ENCODE data around the gene DCLK3. TPM values are rescaled to one million over a fixed set of nuclear protein-coding genes. Genes with fewer than 3 reads are reported as not detected.

DCLK3 gene
- total RNA-seq, 2 experiments from 2014 or later, result 0.10 to 0.72 TPM

DNA sequence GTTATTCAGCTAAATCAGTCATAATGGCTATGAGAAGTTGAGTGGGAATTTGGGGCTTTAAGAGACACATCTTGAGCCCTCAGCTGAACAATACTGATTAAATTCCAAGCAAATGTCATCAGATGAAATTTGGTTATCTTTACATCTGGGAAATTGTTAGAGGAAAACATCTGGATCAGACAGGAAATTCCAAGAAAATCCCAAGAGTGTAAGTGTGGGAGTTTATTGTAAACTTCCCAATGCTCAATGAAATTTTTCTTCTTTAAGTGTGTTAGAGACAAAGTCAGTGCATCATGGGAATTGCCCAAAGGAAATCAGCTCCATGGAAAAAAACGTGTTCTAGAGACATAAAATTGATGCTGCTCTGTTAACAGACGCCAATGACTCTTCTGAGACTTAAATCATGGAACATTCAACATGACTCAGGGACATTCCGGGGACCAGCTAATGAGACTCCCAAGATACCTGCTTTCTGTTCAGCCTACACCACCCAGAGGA, 19.8 kb upstream of the DCLK3 start:
- no peaks in the 10 kb centered on the region for H3K36me3 Mint-ChIP-seq
- no peak overlapping the region for H3K27ac Mint-ChIP-seq
- no peaks in the 10 kb centered on the region for H3K27me3 Mint-ChIP-seq
- no peak overlapping the region for H3K4me3 Mint-ChIP-seq
- DNase-seq, result no peak
- H3K9me3 Mint-ChIP-seq, result no peaks in the 10 kb centered on the region
- peaks cover 2% of the 10 kb centered on the region for H3K4me1 Mint-ChIP-seq

- Mint-ChIP-seq H3K27ac (no peak overlapping the region), H3K27me3 (no peaks in the 10 kb centered on the region)
Observed at GRCh38 chr3:36777424-36778218, 13.3 kb upstream of the DCLK3 start.

DNA sequence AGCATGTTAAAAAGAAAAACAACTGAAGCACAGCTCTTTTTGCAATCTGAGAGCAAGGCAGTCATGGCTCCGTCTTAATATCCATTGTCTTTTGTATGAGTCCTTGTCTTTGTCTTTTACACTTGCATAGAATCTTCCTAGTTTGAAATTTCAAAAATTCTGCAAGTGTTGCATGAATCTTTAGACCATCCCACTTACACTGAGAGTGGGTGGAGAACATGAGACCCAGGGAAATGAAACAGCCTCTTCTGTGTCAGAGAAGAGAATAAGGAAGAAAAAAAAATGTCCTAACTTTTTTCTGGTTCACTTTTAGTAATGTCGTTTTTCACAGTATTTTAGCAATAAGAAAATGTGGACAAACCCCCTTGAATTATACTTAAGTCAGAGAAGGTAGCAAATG, 12.1 kb upstream of the DCLK3 start:
- no peaks in the 10 kb centered on the region for H3K36me3 Mint-ChIP-seq

More at GRCh38 chr3:36777424-36778218, 13.3 kb upstream of the DCLK3 start:
- H3K4me1 Mint-ChIP-seq, result no peaks in the 10 kb centered on the region
- no peak for DNase-seq
- no peaks in the 10 kb centered on the region for H3K36me3 Mint-ChIP-seq
- no peak overlapping the region for H3K4me3 Mint-ChIP-seq
- H3K9me3 Mint-ChIP-seq, result no peaks in the 10 kb centered on the region

GRCh38 chr3:36774052-36774451, 9.7 kb upstream of the DCLK3 start:
- DNase-seq, result no peak
- H3K4me3 Mint-ChIP-seq, result no peak overlapping the region
- peaks cover 7% of the 10 kb centered on the region for H3K27me3 Mint-ChIP-seq
- H3K36me3 Mint-ChIP-seq, result no peaks in the 10 kb centered on the region
- H3K27ac Mint-ChIP-seq, result no peak overlapping the region
- H3K4me1 Mint-ChIP-seq, result no peaks in the 10 kb centered on the region
- H3K9me3 Mint-ChIP-seq, result no peaks in the 10 kb centered on the region

More for the DNA sequence above, 12.1 kb upstream of the DCLK3 start:
- H3K4me3 Mint-ChIP-seq, result no peak overlapping the region
- no peaks in the 10 kb centered on the region for H3K27me3 Mint-ChIP-seq
- no peak for DNase-seq
- H3K4me1 Mint-ChIP-seq, result no peaks in the 10 kb centered on the region
- no peak overlapping the region for H3K27ac Mint-ChIP-seq
- no peaks in the 10 kb centered on the region for H3K9me3 Mint-ChIP-seq

GRCh38 chr3:36771931-36772330, 7.6 kb upstream of the DCLK3 start:
- DNase-seq, result no peak
- Mint-ChIP-seq H3K4me1 (no peaks in the 10 kb centered on the region), H3K36me3 (no peaks in the 10 kb centered on the region), H3K4me3 (no peak overlapping the region), H3K9me3 (no peaks in the 10 kb centered on the region), H3K27ac (no peak overlapping the region), H3K27me3 (peaks cover 16% of the 10 kb centered on the region)

DNA sequence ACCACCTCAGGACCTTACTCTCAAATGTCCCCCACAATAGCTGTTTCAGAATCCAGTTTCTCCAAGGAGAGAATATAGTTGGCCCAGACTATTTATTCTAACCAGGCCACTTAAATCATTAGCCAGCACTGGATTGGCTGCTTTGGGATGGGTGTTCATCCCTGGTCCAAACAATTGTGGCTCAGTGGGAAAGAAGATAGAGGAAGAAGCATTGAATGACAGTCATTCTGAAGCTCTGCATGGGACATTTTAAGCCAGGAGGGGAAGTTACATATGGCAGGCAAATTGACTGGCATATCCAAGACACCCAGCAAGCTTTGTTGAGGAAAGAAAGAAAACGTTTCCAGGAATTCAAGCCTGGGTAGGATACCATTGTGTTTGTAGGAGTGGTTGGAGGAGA, 5.6 kb upstream of the DCLK3 start:
- H3K9me3 Mint-ChIP-seq, result no peaks in the 10 kb centered on the region

DNA sequence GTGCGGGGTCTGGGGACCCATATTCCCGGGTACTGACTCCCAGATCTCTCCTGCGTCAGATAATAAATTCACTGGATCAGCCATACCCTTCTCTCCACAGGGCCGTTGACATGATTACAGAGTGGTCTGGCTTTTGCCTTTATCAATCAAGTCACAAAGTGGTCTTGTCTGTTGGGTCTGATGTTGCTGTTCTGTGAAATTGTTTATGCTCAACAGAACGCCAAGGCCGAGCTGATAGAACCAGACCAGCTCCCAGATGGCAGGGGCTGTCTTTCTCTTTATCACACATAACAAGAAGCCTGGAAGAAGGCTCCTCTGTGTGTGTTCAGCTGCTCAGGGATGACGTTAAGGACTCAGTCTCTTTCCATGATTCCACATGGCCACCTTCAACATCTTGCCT, 751 bp upstream of the DCLK3 start:
- Mint-ChIP-seq H3K27ac (no peak overlapping the region), H3K27me3 (peaks cover 63% of the 10 kb centered on the region), H3K36me3 (no peaks in the 10 kb centered on the region), H3K9me3 (no peaks in the 10 kb centered on the region), H3K4me1 (peaks cover 4% of the 10 kb centered on the region), H3K4me3 (no peak overlapping the region)
- DNase-seq, result no peak

More for the DNA sequence above, 5.6 kb upstream of the DCLK3 start:
- Mint-ChIP-seq H3K27me3 (peaks cover 33% of the 10 kb centered on the region), H3K27ac (no peak overlapping the region), H3K4me1 (no peaks in the 10 kb centered on the region), H3K4me3 (no peak overlapping the region), H3K36me3 (no peaks in the 10 kb centered on the region)
- DNase-seq, result no peak

- Mint-ChIP-seq H3K27me3 (peaks cover 67% of the 10 kb centered on the region), H3K36me3 (no peaks in the 10 kb centered on the region), H3K4me1 (peaks cover 4% of the 10 kb centered on the region), H3K27ac (no peak overlapping the region), H3K9me3 (no peaks in the 10 kb centered on the region), H3K4me3 (peak overlapping the region; percentile 60)
- DNase-seq, result no peak
Observed at GRCh38 chr3:36764704-36765038, 318 bp upstream of the DCLK3 start.

- Mint-ChIP-seq H3K27ac (no peak overlapping the region), H3K9me3 (no peaks in the 10 kb centered on the region), H3K4me3 (peak overlapping the region; percentile 42), H3K36me3 (no peaks in the 10 kb centered on the region), H3K27me3 (peaks cover 70% of the 10 kb centered on the region), H3K4me1 (peaks cover 4% of the 10 kb centered on the region)
- no peak for DNase-seq
Observed at GRCh38 chr3:36762918-36763849, 1.2 kb downstream of the DCLK3 start.

GRCh38 chr3:36761779-36762178, 2.6 kb downstream of the DCLK3 start:
- H3K4me1 Mint-ChIP-seq, result peaks cover 4% of the 10 kb centered on the region

DNA sequence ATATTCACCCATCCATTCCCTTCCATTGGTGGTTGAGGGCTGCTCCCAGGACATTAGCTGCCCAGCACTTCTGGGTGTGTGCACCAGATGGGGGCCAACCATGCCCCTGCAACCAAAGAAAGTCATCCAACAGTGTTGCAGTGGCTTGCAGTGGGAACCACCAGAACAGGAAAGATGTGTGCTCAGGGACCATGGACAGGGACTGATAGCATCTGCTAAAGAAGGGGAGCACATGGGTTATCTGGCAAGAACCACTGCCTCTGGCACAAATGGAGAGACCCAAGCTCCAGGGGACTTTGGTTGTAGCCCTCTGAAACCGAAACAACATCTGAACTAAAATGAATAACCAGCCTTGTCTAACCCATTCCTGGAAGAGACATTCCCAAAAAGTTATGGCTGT, 8.1 kb downstream of the DCLK3 start:
- DNase-seq, result no peak
- Mint-ChIP-seq H3K27me3 (peaks cover 37% of the 10 kb centered on the region), H3K4me1 (no peaks in the 10 kb centered on the region), H3K9me3 (no peaks in the 10 kb centered on the region), H3K27ac (no peak overlapping the region), H3K4me3 (no peak overlapping the region), H3K36me3 (no peaks in the 10 kb centered on the region)

More at GRCh38 chr3:36761779-36762178, 2.6 kb downstream of the DCLK3 start:
- Mint-ChIP-seq H3K36me3 (no peaks in the 10 kb centered on the region), H3K9me3 (no peaks in the 10 kb centered on the region), H3K4me3 (no peak overlapping the region), H3K27ac (no peak overlapping the region), H3K27me3 (peaks cover 65% of the 10 kb centered on the region)
- no peak for DNase-seq

DNA sequence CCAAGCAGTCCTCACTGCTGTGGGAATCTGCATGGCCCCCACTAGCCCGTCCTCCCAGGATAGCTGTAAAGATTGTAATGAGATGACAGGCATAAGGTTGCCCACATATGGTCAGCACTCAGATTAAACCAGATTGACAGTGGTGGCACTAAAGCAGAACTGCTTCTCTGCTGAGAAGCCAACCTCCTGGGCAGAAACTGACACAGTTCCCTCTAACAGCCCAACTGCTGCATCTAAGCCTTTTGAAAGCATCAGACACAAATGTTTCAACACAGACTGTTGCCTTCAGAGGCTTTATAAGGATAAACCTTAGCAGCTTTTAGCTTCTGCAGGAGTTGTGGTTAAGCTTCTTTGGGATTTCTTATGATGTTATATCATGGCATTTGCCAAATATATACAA, 13.0 kb downstream of the DCLK3 start:
- no peaks in the 10 kb centered on the region for H3K4me1 Mint-ChIP-seq
- no peaks in the 10 kb centered on the region for H3K36me3 Mint-ChIP-seq
- H3K27me3 Mint-ChIP-seq, result peaks cover 18% of the 10 kb centered on the region
- DNase-seq, result no peak
- H3K4me3 Mint-ChIP-seq, result no peak overlapping the region
- H3K9me3 Mint-ChIP-seq, result peaks cover 2% of the 10 kb centered on the region
- H3K27ac Mint-ChIP-seq, result no peak overlapping the region

- Mint-ChIP-seq H3K4me1 (no peaks in the 10 kb centered on the region), H3K4me3 (no peak overlapping the region), H3K27me3 (peaks cover 14% of the 10 kb centered on the region), H3K36me3 (no peaks in the 10 kb centered on the region), H3K27ac (no peak overlapping the region), H3K9me3 (peaks cover 2% of the 10 kb centered on the region)
- no peak for DNase-seq
Observed at GRCh38 chr3:36750737-36751136, 13.6 kb downstream of the DCLK3 start.

GRCh38 chr3:36744763-36745162, 19.6 kb downstream of the DCLK3 start:
- Mint-ChIP-seq H3K9me3 (peaks cover 2% of the 10 kb centered on the region), H3K36me3 (no peaks in the 10 kb centered on the region), H3K27me3 (no peaks in the 10 kb centered on the region), H3K4me1 (no peaks in the 10 kb centered on the region), H3K4me3 (no peak overlapping the region), H3K27ac (no peak overlapping the region)
- DNase-seq, result no peak

DNA sequence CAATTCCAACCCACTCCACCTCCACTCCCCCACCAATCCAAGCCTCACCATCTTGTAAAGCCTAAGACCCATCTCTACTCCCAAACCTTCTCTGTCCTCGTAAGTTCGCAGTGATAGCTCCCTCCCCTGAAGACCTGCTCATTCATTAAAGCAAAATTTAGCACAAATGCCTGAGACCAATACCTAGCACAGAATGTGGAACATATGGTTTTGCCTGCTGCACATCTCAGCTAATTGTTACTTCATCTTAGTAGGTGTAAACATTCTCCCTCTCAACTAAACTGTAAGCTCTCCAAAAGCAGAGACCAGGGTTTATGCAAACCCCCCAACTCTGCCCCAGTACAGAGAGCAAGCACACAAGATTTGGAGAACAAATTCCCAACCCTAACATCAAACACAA, 20.5 kb downstream of the DCLK3 start:
- Mint-ChIP-seq H3K9me3 (peaks cover 2% of the 10 kb centered on the region), H3K36me3 (no peaks in the 10 kb centered on the region), H3K27ac (no peak overlapping the region), H3K4me3 (no peak overlapping the region), H3K4me1 (no peaks in the 10 kb centered on the region), H3K27me3 (no peaks in the 10 kb centered on the region)
- no peak for DNase-seq
